PC-9 (cell line): ENCODE measurements around the gene LMF1. TPM values are rescaled to one million over a fixed set of nuclear protein-coding genes. Genes with fewer than 3 reads are reported as not detected.

ENCODE experiments used
- BruUV-seq: library from RNA; stranded (reverse); fragments of 400-500 nt; replicated peaks from 2 replicates; lab custom pipeline; 2021; lab: Mats Ljungman, UMichigan
- CTCF ChIA-PET: fragments of 300-600 bp; sonication (Branson Sonifier 250); formaldehyde crosslinking; loops from one replicate; lab custom pipeline; 2022; ENCODE audit warnings: antibody characterized with exemption; lab: Charles Lee
- POLR2A ChIA-PET: fragments of 300-600 bp; sonication (Branson Sonifier 250); formaldehyde crosslinking; loops from one replicate; lab custom pipeline; 2022; ENCODE audit warnings: antibody characterized with exemption; ENCODE audit not compliant: unreplicated experiment; lab: Charles Lee
- DNase-seq, 2 experiments: peaks; one replicate each; pipeline versions ENCODE4 v3.0.0 to v3.0.0-alpha.2; 2015 to 2022; ENCODE audit warnings: mixed read lengths in 1 of 2
- H2AFZ ChIP-seq: fragments of 200-600 bp; sonication (generic); 2 replicates; pipeline ENCODE4 v1.8.1; 2017; ENCODE audit warnings: antibody characterized with exemption
- H3F3A ChIP-seq: fragments of 200-600 bp; sonication (generic); 2 replicates; pipeline ENCODE4 v1.8.1; 2017; ENCODE audit warnings: antibody characterized with exemption, mild to moderate bottlenecking, low read depth; ENCODE audit not compliant: insufficient read depth
- H3K27ac ChIP-seq: fragments of 200-600 bp; sonication (generic); 2 replicates; pipeline ENCODE4 v1.6.1; 2016; ENCODE audit warnings: mixed run types
- H3K27me3 ChIP-seq: fragments of 200-600 bp; sonication (generic); 2 replicates; pipeline ENCODE4 v1.6.1; 2016; ENCODE audit warnings: low read depth, mixed run types; ENCODE audit not compliant: insufficient read depth
- H3K36me3 ChIP-seq: fragments of 200-600 bp; sonication (generic); 2 replicates; pipeline ENCODE4 v1.6.1; 2016; ENCODE audit warnings: low read depth, mixed run types
- H3K4me1 ChIP-seq: fragments of 200-600 bp; sonication (generic); replicated peaks from 2 replicates; pipeline ENCODE4 v1.6.1; 2016; ENCODE audit warnings: mixed run types; ENCODE audit not compliant: insufficient read depth
- H3K4me2 ChIP-seq: fragments of 200-600 bp; sonication (generic); 2 replicates; pipeline ENCODE4 v1.6.1; 2017; ENCODE audit warnings: mixed run types
- H3K4me3 ChIP-seq: fragments of 200-600 bp; sonication (generic); 2 replicates; pipeline ENCODE4 v1.6.1; 2016; ENCODE audit warnings: mixed run types
- H3K79me2 ChIP-seq: fragments of 200-600 bp; sonication (generic); 2 replicates; pipeline ENCODE4 v1.6.1; 2017; ENCODE audit warnings: low read depth, mixed run types
- H3K9me2 ChIP-seq: fragments of 200-600 bp; sonication (generic); 2 replicates; pipeline ENCODE4 v1.8.1; 2017; ENCODE audit warnings: mild to moderate bottlenecking; ENCODE audit not compliant: insufficient read depth
- H3K9me3 ChIP-seq: fragments of 200-600 bp; sonication (generic); 2 replicates; pipeline ENCODE4 v1.8.1; 2016; ENCODE audit warnings: low read depth; ENCODE audit not compliant: insufficient read depth
- H4K20me1 ChIP-seq: fragments of 200-600 bp; sonication (generic); 2 replicates; pipeline ENCODE4 v1.8.1; 2017; ENCODE audit not compliant: insufficient read depth
- CTCF ChIP-seq: fragments of 200-600 bp; sonication (generic); conservative IDR thresholded peaks from 2 replicates; pipeline ENCODE4 v1.6.1; 2017; ENCODE audit warnings: mixed run types, antibody characterized with exemption, mild to moderate bottlenecking, moderate library complexity
- EZH2 ChIP-seq: fragments of 200-600 bp; sonication (generic); IDR thresholded peaks from 2 replicates; pipeline ENCODE4 v1.8.0; 2017; ENCODE audit warnings: antibody characterized with exemption, low read depth
- intact Hi-C: fragments of 100-400 bp; cut with micrococcal nuclease; formaldehyde crosslinking; loops from one replicate; pipeline ENCODE4 v1.10.0; 2022; ENCODE audit not compliant: unreplicated experiment
- total RNA-seq: library from RNA; stranded (reverse); gene quantifications from 2 replicates; pipeline ENCODE4 v1.2.3, GENCODE V29; 2021

The LMF1 gene
- total RNA-seq, 1 experiment from 2014 or later, result 31.3 TPM

- DNase-seq, result no peak
- CTCF ChIA-PET, result no interaction called here
- Histone ChIP-seq H3K9me2 (no peaks in the 10 kb centered on the region), H3K79me2 (no peaks in the 10 kb centered on the region), H3K9me3 (no peaks in the 10 kb centered on the region), H3K36me3 (no peaks in the 10 kb centered on the region), H3K4me1 (no peaks in the 10 kb centered on the region), H2AFZ (no peak overlapping the region), H4K20me1 (no peaks in the 10 kb centered on the region; the same call in none of the 2 replicates), H3K4me2 (no peak overlapping the region), H3K27ac (no peak overlapping the region), H3K4me3 (no peak overlapping the region), H3F3A (no peaks in the 10 kb centered on the region), H3K27me3 (peaks cover 35% of the 10 kb centered on the region)
- no TSS peak for BruUV-seq
- no peak for TF ChIP-seq CTCF
- TF ChIP-seq EZH2, result no peak
- POLR2A ChIA-PET, result no interaction called here
- intact Hi-C loops, result no loop called here
Observed at GRCh38 chr16:881219-882097, 89.3 kb downstream of the LMF1 start.

GRCh38 chr16:880471-881171, 90.2 kb downstream of the LMF1 start:
- Histone ChIP-seq H3K9me2 (no peaks in the 10 kb centered on the region), H3K9me3 (no peaks in the 10 kb centered on the region), H4K20me1 (no peaks in the 10 kb centered on the region; the same call in none of the 2 replicates), H3K4me2 (no peak overlapping the region), H3K27me3 (peaks cover 35% of the 10 kb centered on the region), H3K27ac (no peak overlapping the region), H3F3A (no peaks in the 10 kb centered on the region), H2AFZ (no peak overlapping the region), H3K79me2 (no peaks in the 10 kb centered on the region), H3K4me3 (no peak overlapping the region), H3K4me1 (no peaks in the 10 kb centered on the region), H3K36me3 (no peaks in the 10 kb centered on the region)
- intact Hi-C loops, result no loop called here
- TF ChIP-seq EZH2, result no peak
- TF ChIP-seq CTCF, result no peak
- POLR2A ChIA-PET, result no interaction called here
- CTCF ChIA-PET, result no interaction called here
- DNase-seq, result no peak
- no TSS peak for BruUV-seq

- no peaks in the 10 kb centered on the region for H3K9me3 ChIP-seq
Observed at GRCh38 chr16:879986-880385, 90.8 kb downstream of the LMF1 start.

More at GRCh38 chr16:879986-880385, 90.8 kb downstream of the LMF1 start:
- intact Hi-C loops, result no loop called here
- TF ChIP-seq EZH2, result no peak
- no peak for TF ChIP-seq CTCF
- Histone ChIP-seq H3K79me2 (no peaks in the 10 kb centered on the region), H3K4me2 (no peak overlapping the region), H3F3A (no peaks in the 10 kb centered on the region), H3K27me3 (peaks cover 35% of the 10 kb centered on the region), H2AFZ (no peak overlapping the region), H3K4me1 (no peaks in the 10 kb centered on the region), H3K27ac (no peak overlapping the region), H4K20me1 (peaks cover 2% of the 10 kb centered on the region), H3K4me3 (no peak overlapping the region), H3K36me3 (no peaks in the 10 kb centered on the region), H3K9me2 (no peaks in the 10 kb centered on the region)
- ChIA-PET CTCF (no interaction called here), POLR2A (no interaction called here)
- no TSS peak for BruUV-seq
- DNase-seq, result no peak
